ENCODE measurements around the gene BTBD2. TPM values are rescaled to one million over a fixed set of nuclear protein-coding genes. Genes with fewer than 3 reads are reported as not detected.

The BTBD2 gene
- total and polyA plus RNA-seq, 2 of the 13 experiments (the other 11 are each of a cell fraction or from before 2014, with no cell fraction given) = 28.1 to 45.3 TPM

GRCh38 chr19:2059422-2060201, 44.1 kb upstream of the BTBD2 start (continued):
- TF ChIP-seq FOXP4 (CRISPR knock-in tag; IDR thresholded peaks at IDR 0.05) (peak; percentile 43), MYNN (CRISPR knock-in tag; IDR thresholded peaks at IDR 0.05; ENCODE audit: low read depth) (0 out of 2 replicates have a peak, but pooled peaks have one; percentile 34), ZFP90 (CRISPR knock-in tag; IDR thresholded peaks at IDR 0.05; ENCODE audit: borderline replicate concordance) (no peak), HNRNPK (IDR thresholded peaks at IDR 0.05; ENCODE audit: low read depth, low read length, poor library complexity, severe bottlenecking) (peak; percentile 28), NFAT5 (CRISPR knock-in tag; IDR thresholded peaks at IDR 0.05) (no peak), CTCF (CRISPR knock-in tag; IDR thresholded peaks at IDR 0.05) (peak; percentile 17; the same call in 1 of the 2 replicates), SP4 (CRISPR knock-in tag; IDR thresholded peaks at IDR 0.05) (no peak), ZNF644 (CRISPR knock-in tag; IDR thresholded peaks at IDR 0.05; ENCODE audit: low read depth) (no peak), ZNF546 (CRISPR knock-in tag; conservative IDR thresholded peaks at IDR 0.05) (no peak), ZNF251 (CRISPR knock-in tag; IDR thresholded peaks at IDR 0.05) (no peak), ZNF780A (CRISPR knock-in tag; IDR thresholded peaks at IDR 0.05) (no peak), MIER3 (CRISPR knock-in tag; IDR thresholded peaks at IDR 0.05; ENCODE audit: borderline replicate concordance) (0 out of 2 replicates have a peak, but pooled peaks have one; percentile 15), GLMP (CRISPR knock-in tag; IDR thresholded peaks at IDR 0.05; ENCODE audit: borderline replicate concordance) (no peak), ZNF230 (CRISPR knock-in tag; IDR thresholded peaks at IDR 0.05) (0 out of 2 replicates have a peak, but pooled peaks have one; percentile 64), CREM (IDR thresholded peaks at IDR 0.05) (peak; percentile 54; the same call in 1 of the 2 replicates), CREM (CRISPR knock-in tag; IDR thresholded peaks at IDR 0.05) (no peak), TCF12 (IDR thresholded peaks at IDR 0.05) (no peak), TCF12 (CRISPR knock-in tag; IDR thresholded peaks at IDR 0.05) (peak; percentile 66; the same call in 1 of the 2 replicates), ZNF3 (CRISPR knock-in tag; IDR thresholded peaks at IDR 0.05) (no peak), NR2C2 (CRISPR knock-in tag; IDR thresholded peaks at IDR 0.05; ENCODE audit: borderline replicate concordance) (peak; percentile 74; the same call in 1 of the 2 replicates)

All from HepG2 (cell line).